ENCODE results near the gene SETBP1. TPM values are rescaled to one million over a fixed set of nuclear protein-coding genes. Genes with fewer than 3 reads are reported as not detected.

Gene SETBP1
- total and polyA plus RNA-seq, 2 of the 8 experiments (the other 6 are each of a cell fraction or from before 2014, with no cell fraction given), result 2.0 to 6.5 TPM

- TF ChIP-seq CHD7 (IDR thresholded peaks at IDR 0.05; ENCODE audit: insufficient replicate concordance, low read length) (no peak), NRF1 (IDR thresholded peaks at IDR 0.05; ENCODE audit: low read depth, low read length) (no peak), POLR2AphosphoS5 (IDR thresholded peaks at IDR 0.05; ENCODE audit: low read depth, low read length) (no peak), EZH2 (IDR thresholded peaks at IDR 0.05; ENCODE audit: low read depth, low read length, severe bottlenecking) (no peak), RBBP5 (IDR thresholded peaks at IDR 0.05; ENCODE audit: borderline replicate concordance, low read depth, low read length) (no peak)
Observed at GRCh38 chr18:45040879-45041278, 360.2 kb downstream of the SETBP1 start (continued).

All from H1 (cell line).